Prostate gland (tissue), 2 donors: ENCODE results near the gene TAF6. TPM values are rescaled to one million over a fixed set of nuclear protein-coding genes. Genes with fewer than 3 reads are reported as not detected.

Experiments used
- DNase-seq: peaks from one replicate; pipeline ENCODE4 v3.0.0-alpha.2; 2019; ENCODE audit warnings: low spot score
- H3K27ac ChIP-seq, 2 donors: fragments of 200-600 bp; sonication (generic); 2 replicates each; pipeline ENCODE4 v1.5.1; 2017 to 2019
- H3K27me3 ChIP-seq: fragments of 200-600 bp; sonication (generic); replicated peaks from 2 replicates; pipeline ENCODE4 v1.5.1; 2019; ENCODE audit not compliant: insufficient read depth
- H3K36me3 ChIP-seq, 2 donors: fragments of 200-600 bp; sonication (generic); 1 replicate in 1 of 2; 2 replicates in 1 of 2; pipeline versions ENCODE4 v1.5.1 to v1.8.1; 2017 to 2019
- H3K4me1 ChIP-seq: fragments of 200-600 bp; sonication (generic); replicated peaks from 2 replicates; pipeline ENCODE4 v1.5.1; 2019
- H3K4me3 ChIP-seq, 2 donors: fragments of 200-600 bp; sonication (generic); 2 replicates each; pipeline ENCODE4 v1.5.1; 2017 to 2019
- H3K9me3 ChIP-seq: fragments of 200-600 bp; sonication (generic); 2 replicates; pipeline ENCODE4 v1.5.1; 2017
- POLR2A ChIP-seq: fragments of 450-650 bp; IDR thresholded peaks from one replicate; pipeline ENCODE4 v1.6.1; 2016; ENCODE audit warnings: antibody characterized with exemption, mild to moderate bottlenecking
- POLR2AphosphoS5 ChIP-seq: sonication (generic); formaldehyde crosslinking; IDR thresholded peaks from one replicate; pipeline ENCODE4 v1.6.1; 2017; ENCODE audit warnings: antibody characterized with exemption
- whole genome bisulfite sequencing: methylation state at CpG from one replicate; pipeline ENCODE4 v1.1.5; 2018; 5-methylcytosine and 5-hydroxymethylcytosine counted together
- intact Hi-C: fragments of 100-400 bp; cut with DNase I; formaldehyde crosslinking; loops from one replicate; pipeline ENCODE4 v1.14.2; 2022
- total RNA-seq, 2 donors: library from RNA; depleted of rRNA; stranded (reverse); fragments of >200 nt; gene quantifications; one replicate each; pipeline ENCODE4 v1.1.0, GENCODE V29; 2016
- TF ChIP-seq, protein P1 (sequence below), 4 experiments: fragments of 200-600 bp in 2 of 4; fragments of 450-650 bp in 2 of 4; sonication (generic) in 2 of 4; IDR thresholded peaks; 1 replicate in 3 of 4; 2 replicates in 1 of 4; pipeline ENCODE4 v1.5.1; 2016 to 2019; ENCODE audit warnings: antibody characterized with exemption in 4 of 4, mild to moderate bottlenecking in 2 of 4, moderate library complexity in 2 of 4

The TAF6 gene
- total RNA-seq, 2 donors from 2014 or later = 68.3 to 79.8 TPM

DNA sequence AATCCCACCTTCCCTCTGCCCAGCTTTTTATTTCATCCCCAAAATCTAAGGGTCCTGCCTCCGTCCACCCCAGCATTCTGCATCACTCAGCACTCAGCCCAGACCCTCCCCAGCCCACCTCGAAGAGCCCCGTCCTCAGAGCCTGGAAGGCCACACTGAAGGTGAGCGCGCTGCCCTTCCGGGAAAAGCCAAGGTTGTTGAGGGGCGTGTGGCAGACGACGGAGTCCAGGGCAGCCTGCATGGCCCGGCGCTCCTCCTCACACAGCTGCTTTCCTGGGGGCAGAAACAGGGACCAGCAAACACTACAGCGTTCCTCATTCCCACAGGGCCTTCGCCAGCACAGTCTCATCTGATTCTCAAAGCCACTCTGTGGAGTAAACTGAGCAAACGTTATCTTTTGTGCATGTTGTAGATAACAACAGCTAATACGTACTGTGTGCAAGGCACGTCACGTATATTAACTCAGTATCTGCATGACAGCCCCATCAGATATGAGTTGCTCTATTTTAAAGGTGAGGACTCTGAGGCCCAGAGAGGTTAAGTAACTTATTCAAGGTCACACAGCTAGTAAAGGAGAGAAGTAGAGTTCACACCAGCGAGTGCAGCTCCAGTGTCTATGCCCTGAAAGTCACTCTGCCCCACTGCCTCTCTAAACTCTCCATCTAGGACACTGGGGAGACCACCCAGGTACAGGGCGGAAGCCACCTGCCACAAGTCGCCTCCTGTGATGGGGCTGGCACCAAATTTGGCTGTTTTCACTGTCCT, 36.6 kb upstream of the TAF6 start:
- no peak for DNase-seq
- Histone ChIP-seq H3K36me3 (peaks cover 0 to 4% of the 10 kb centered on the region in 2 donors), H3K27ac (no peak overlapping the region), H3K27me3 (no peaks in the 10 kb centered on the region), H3K4me3 (no peak overlapping the region), H3K9me3 (no peaks in the 10 kb centered on the region), H3K4me1 (no peaks in the 10 kb centered on the region)
- 82% methylated on average over 20 of the region's 20 CpGs for WGBS
- TF ChIP-seq POLR2A = no peak
- intact Hi-C loops = no loop called here

DNA sequence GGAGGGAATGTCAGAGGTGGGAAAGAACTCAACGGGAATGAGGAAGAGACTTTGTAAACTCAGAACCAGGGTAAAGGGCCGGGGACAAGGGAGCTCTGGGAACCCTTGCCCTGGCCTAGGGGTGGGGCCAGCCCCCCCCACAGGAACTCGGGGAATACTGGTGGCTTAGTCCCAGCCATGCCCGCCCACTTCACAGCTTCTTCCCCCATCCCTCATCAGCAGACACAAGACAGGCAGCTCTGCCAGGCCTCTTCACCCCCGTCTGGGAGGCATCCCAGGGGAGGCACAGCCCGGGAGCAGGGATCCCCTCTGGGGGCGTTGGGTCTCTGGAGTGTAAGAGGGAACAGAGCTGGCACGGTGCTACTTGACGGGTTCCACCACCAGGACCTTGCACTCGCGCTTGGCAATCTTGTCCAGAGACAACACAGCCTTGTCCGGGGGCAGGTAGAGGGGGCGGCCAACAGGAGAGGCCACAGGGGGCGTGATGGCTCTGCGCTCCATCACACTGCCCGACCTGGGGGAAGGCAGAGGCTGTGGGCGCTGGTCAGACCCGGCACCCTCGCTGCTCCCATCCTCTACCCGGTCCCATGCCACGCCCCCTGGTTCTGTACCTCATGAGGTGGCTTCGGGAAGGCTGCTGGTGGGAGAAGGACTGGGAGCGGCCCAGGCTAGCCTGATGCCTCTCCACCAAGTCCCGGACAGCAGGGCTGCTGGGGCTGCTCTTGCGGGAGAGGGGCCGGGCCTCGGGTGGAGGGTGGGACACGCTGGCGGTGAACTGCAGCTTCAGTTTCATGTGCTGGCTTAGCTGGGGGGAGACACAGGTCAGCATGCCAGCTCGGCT, 35.7 kb upstream of the TAF6 start:
- TF ChIP-seq, protein P1, sequence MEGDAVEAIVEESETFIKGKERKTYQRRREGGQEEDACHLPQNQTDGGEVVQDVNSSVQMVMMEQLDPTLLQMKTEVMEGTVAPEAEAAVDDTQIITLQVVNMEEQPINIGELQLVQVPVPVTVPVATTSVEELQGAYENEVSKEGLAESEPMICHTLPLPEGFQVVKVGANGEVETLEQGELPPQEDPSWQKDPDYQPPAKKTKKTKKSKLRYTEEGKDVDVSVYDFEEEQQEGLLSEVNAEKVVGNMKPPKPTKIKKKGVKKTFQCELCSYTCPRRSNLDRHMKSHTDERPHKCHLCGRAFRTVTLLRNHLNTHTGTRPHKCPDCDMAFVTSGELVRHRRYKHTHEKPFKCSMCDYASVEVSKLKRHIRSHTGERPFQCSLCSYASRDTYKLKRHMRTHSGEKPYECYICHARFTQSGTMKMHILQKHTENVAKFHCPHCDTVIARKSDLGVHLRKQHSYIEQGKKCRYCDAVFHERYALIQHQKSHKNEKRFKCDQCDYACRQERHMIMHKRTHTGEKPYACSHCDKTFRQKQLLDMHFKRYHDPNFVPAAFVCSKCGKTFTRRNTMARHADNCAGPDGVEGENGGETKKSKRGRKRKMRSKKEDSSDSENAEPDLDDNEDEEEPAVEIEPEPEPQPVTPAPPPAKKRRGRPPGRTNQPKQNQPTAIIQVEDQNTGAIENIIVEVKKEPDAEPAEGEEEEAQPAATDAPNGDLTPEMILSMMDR (IDR thresholded peaks at IDR 0.05) = no peak
- no peak for TF ChIP-seq POLR2AphosphoS5
- DNase-seq = no peak
- intact Hi-C loops = no loop called here
- Histone ChIP-seq H3K27me3 (no peaks in the 10 kb centered on the region), H3K36me3 (peaks cover 0 to 4% of the 10 kb centered on the region in 2 donors), H3K4me3 (no peak overlapping the region), H3K9me3 (no peaks in the 10 kb centered on the region), H3K4me1 (peaks cover 4% of the 10 kb centered on the region), H3K27ac (no peak overlapping the region)
- WGBS = 71% methylated on average over 26 of the region's 30 CpGs

DNA sequence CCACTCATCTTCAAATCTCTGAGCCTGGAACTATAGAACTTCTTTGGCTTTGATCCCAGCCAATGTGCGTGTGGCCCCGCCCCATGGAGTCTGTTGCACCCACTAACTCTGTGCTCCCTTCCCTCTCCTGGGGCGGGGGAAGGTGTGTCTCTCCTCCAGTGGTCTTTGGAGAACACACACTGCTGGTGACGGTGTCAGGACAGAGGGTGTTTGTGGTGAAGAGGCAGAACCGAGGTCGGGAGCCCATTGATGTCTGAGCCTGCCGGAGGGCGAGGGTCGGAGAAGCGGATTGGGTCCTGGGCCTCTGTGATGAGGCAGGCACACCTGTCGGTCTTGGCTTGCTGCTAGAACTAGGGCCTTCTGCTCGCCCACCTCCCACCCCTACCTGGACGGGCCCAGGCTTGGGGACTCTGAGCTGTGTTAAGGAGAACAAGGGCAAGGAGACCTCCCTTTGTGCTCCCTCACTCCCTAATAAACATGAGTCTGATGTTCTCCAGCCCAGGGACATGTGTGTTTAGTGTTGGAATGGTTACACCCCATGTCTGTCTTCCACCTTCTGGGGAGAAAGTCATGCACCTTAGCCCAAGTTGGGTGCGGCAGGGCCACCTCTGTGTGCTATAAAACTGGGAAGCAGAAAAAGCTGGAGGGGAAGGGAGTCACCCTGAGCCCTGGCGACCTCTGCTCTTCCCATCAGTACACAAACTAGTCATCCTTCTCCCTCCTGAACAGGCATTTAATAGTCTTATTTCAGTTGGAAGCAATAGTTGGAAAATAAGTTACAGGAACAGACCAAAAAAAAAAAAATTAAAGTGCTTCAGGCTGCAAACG, 34.8 kb upstream of the TAF6 start:
- Histone ChIP-seq H3K4me3 (no peak overlapping the region), H3K4me1 (peaks cover 5% of the 10 kb centered on the region), H3K27me3 (no peaks in the 10 kb centered on the region), H3K27ac (no peak overlapping the region), H3K9me3 (no peaks in the 10 kb centered on the region), H3K36me3 (peaks cover 0 to 4% of the 10 kb centered on the region in 2 donors)
- DNase-seq = no peak
- intact Hi-C loops = no loop called here
- TF ChIP-seq POLR2AphosphoS5 = no peak
- TF ChIP-seq, protein P1 (IDR thresholded peaks at IDR 0.05) = no peak
- no peak for TF ChIP-seq POLR2A
- 72% methylated on average over 16 of the region's 16 CpGs for WGBS

DNA sequence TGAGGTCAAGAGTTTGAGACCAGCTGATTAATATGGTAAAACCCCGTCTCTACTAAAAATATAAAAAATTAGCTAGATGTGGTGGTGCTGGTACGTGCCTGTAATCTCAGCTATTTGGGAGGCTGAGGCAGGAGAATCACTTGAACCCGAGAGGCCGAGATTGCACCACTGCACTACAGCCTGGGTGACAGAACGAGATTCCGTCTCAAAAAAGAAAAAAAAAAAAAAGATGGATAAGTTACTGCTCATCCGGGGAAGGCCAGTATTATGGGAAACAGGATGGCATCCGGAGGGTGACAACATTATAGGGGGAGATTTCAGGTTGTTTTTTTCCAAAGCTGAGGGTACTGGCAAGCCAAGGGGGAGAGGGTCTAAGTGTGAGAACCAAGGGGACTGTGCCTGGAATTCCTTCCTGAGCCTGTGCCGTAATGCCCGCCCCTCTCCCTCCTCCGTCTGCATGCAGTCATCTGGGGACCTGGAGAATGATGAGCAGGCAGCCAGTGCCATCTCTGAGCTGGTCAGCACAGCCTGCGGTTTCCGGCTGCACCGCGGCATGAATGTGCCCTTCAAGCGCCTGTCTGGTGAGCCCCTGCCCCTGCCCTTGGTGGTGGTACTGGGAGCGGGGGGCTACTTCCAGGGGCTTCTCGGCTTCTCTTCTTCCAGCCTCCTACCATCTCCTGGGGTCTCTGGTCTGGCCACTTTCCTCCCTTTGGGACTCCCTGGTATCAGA, 33.9 kb upstream of the TAF6 start:
- peaks cover 0 to 4% of the 10 kb centered on the region in 2 donors for H3K36me3 ChIP-seq
- DNase-seq = no peak
- 87% methylated on average over 18 of the region's 18 CpGs for WGBS
- H3K4me3 ChIP-seq = no peak overlapping the region
- H3K27ac ChIP-seq = no peak overlapping the region
- H3K27me3 ChIP-seq = no peaks in the 10 kb centered on the region
- no peaks in the 10 kb centered on the region for H3K9me3 ChIP-seq
- TF ChIP-seq, protein P1 (IDR thresholded peaks at IDR 0.05) = no peak
- TF ChIP-seq POLR2AphosphoS5 = no peak
- TF ChIP-seq POLR2A = no peak
- intact Hi-C loops = no loop called here
- peaks cover 5% of the 10 kb centered on the region for H3K4me1 ChIP-seq
